ENCODE results near the gene CILP2. TPM values are rescaled to one million over a fixed set of nuclear protein-coding genes. Genes with fewer than 3 reads are reported as not detected.

CILP2 gene
- total RNA-seq, 1 donor from 2014 or later = 2.4 TPM

- no peak overlapping the region for H3K4me3 Mint-ChIP-seq (ENCODE audit: low read depth)
- peaks cover 19% of the 10 kb centered on the region for H3K27me3 Mint-ChIP-seq
- TF ChIP-seq, protein P1, sequence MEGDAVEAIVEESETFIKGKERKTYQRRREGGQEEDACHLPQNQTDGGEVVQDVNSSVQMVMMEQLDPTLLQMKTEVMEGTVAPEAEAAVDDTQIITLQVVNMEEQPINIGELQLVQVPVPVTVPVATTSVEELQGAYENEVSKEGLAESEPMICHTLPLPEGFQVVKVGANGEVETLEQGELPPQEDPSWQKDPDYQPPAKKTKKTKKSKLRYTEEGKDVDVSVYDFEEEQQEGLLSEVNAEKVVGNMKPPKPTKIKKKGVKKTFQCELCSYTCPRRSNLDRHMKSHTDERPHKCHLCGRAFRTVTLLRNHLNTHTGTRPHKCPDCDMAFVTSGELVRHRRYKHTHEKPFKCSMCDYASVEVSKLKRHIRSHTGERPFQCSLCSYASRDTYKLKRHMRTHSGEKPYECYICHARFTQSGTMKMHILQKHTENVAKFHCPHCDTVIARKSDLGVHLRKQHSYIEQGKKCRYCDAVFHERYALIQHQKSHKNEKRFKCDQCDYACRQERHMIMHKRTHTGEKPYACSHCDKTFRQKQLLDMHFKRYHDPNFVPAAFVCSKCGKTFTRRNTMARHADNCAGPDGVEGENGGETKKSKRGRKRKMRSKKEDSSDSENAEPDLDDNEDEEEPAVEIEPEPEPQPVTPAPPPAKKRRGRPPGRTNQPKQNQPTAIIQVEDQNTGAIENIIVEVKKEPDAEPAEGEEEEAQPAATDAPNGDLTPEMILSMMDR (IDR thresholded peaks at IDR 0.05; ENCODE audit: unreplicated experiment) = no peak
- no peaks in the 10 kb centered on the region for H3K36me3 Mint-ChIP-seq (ENCODE audit: insufficient read depth)
- no peak for DNase-seq (ENCODE audit: low spot score, unreplicated experiment)
- no peak overlapping the region for H3K27ac Mint-ChIP-seq
- peaks cover 3% of the 10 kb centered on the region for H3K4me1 Mint-ChIP-seq (ENCODE audit: low read depth)
- no peaks in the 10 kb centered on the region for H3K9me3 Mint-ChIP-seq (ENCODE audit: low read depth)
Measured at GRCh38 chr19:19541616-19542015, 3.6 kb downstream of the CILP2 start.

GRCh38 chr19:19542507-19542906 lies 4.4 kb downstream of the CILP2 start:
- no peak overlapping the region for H3K4me3 Mint-ChIP-seq (ENCODE audit: low read depth)
- no peak for DNase-seq (ENCODE audit: low spot score, unreplicated experiment)
- H3K27ac Mint-ChIP-seq = no peak overlapping the region
- peaks cover 16% of the 10 kb centered on the region for H3K27me3 Mint-ChIP-seq
- no peaks in the 10 kb centered on the region for H3K36me3 Mint-ChIP-seq (ENCODE audit: insufficient read depth)
- TF ChIP-seq, protein P1 (IDR thresholded peaks at IDR 0.05; ENCODE audit: unreplicated experiment) = no peak
- peaks cover 3% of the 10 kb centered on the region for H3K4me1 Mint-ChIP-seq (ENCODE audit: low read depth)
- no peaks in the 10 kb centered on the region for H3K9me3 Mint-ChIP-seq (ENCODE audit: low read depth)

GRCh38 chr19:19543101-19543500 lies 5.0 kb downstream of the CILP2 start:
- no peaks in the 10 kb centered on the region for H3K9me3 Mint-ChIP-seq (ENCODE audit: low read depth)
- no peak for DNase-seq (ENCODE audit: low spot score, unreplicated experiment)
- H3K36me3 Mint-ChIP-seq (ENCODE audit: insufficient read depth) = no peaks in the 10 kb centered on the region
- H3K4me1 Mint-ChIP-seq (ENCODE audit: low read depth) = peaks cover 3% of the 10 kb centered on the region
- no peak overlapping the region for H3K4me3 Mint-ChIP-seq (ENCODE audit: low read depth)
- TF ChIP-seq, protein P1 (IDR thresholded peaks at IDR 0.05; ENCODE audit: unreplicated experiment) = no peak
- peaks cover 12% of the 10 kb centered on the region for H3K27me3 Mint-ChIP-seq
- no peak overlapping the region for H3K27ac Mint-ChIP-seq

- Mint-ChIP-seq H3K27me3 (peaks cover 9% of the 10 kb centered on the region), H3K9me3 (ENCODE audit: low read depth) (no peaks in the 10 kb centered on the region), H3K27ac (no peak overlapping the region), H3K36me3 (ENCODE audit: insufficient read depth) (no peaks in the 10 kb centered on the region), H3K4me1 (ENCODE audit: low read depth) (peaks cover under 1% of the 10 kb centered on the region), H3K4me3 (ENCODE audit: low read depth) (no peak overlapping the region)
- TF ChIP-seq, protein P1 (IDR thresholded peaks at IDR 0.05; ENCODE audit: unreplicated experiment) = no peak
- no peak for DNase-seq (ENCODE audit: low spot score, unreplicated experiment)
Measured at GRCh38 chr19:19543640-19544039, 5.6 kb downstream of the CILP2 start.

DNA sequence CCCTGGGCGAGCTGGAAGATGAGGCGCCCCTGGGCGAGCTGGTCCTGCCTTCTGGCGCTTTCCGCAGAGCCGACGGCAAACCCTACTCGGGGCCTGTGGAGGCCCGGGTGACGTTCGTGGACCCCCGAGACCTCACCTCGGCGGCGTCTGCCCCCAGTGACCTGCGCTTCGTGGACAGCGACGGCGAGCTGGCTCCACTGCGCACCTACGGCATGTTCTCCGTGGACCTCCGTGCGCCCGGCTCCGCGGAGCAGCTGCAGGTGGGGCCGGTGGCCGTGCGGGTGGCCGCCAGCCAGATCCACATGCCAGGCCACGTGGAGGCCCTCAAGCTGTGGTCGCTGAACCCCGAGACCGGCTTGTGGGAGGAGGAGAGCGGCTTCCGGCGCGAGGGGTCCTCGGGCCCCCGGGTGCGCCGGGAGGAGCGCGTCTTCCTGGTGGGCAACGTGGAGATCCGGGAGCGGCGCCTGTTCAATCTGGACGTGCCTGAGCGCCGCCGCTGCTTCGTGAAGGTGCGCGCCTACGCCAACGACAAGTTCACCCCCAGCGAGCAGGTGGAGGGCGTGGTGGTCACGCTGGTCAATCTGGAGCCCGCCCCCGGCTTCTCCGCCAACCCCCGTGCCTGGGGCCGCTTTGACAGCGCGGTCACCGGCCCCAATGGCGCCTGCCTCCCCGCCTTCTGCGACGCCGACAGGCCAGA lies 6.3 kb downstream of the CILP2 start:
- H3K36me3 Mint-ChIP-seq (ENCODE audit: insufficient read depth) = no peaks in the 10 kb centered on the region
- H3K27me3 Mint-ChIP-seq = peaks cover 6% of the 10 kb centered on the region
- no peak overlapping the region for H3K27ac Mint-ChIP-seq
- TF ChIP-seq, protein P1 (IDR thresholded peaks at IDR 0.05; ENCODE audit: unreplicated experiment) = no peak
- H3K9me3 Mint-ChIP-seq (ENCODE audit: low read depth) = no peaks in the 10 kb centered on the region
- no peak overlapping the region for H3K4me3 Mint-ChIP-seq (ENCODE audit: low read depth)
- no peaks in the 10 kb centered on the region for H3K4me1 Mint-ChIP-seq (ENCODE audit: low read depth)
- DNase-seq (ENCODE audit: low spot score, unreplicated experiment) = no peak
